ENCODE results near the gene SLC40A1.

Gene SLC40A1

GRCh38 chr2:189511960-189512319, 68.6 kb downstream of the SLC40A1 start:
- DNase-seq: no peak

- DNase-seq: no peak
Observed at GRCh38 chr2:189511210-189511959, 69.2 kb downstream of the SLC40A1 start.

Measured in suppressor macrophage (primary cell).